Erythroblast (primary cell): Measurements from ENCODE around the gene MYO1A.
"Not testable (repeated sequence)": the region's sequence is repeated elsewhere in the genome, so short reads cannot be mapped to it uniquely, and the experiment has no call there.

Experiments used
- DNase-seq, 2 experiments: peaks; one replicate each; lab custom pipeline; 2025; lab: John Stamatoyannopoulos, UW
- GATA1 ChIP-seq: IDR thresholded peaks from 2 replicates; pipeline ENCODE4 v1.6.1; 2011; ENCODE audit warnings: low read depth, mild to moderate bottlenecking, control low read depth, low read length, moderate library complexity
- POLR2A ChIP-seq: IDR thresholded peaks from 2 replicates; pipeline ENCODE4 v1.6.1; 2011; ENCODE audit warnings: mild to moderate bottlenecking, low read length

MYO1A gene

GRCh38 chr12:57027011-57027804 lies 22.7 kb downstream of the MYO1A start:
- DNase-seq: peak; percentile 45 to 62
- TF ChIP-seq GATA1: no peak
- TF ChIP-seq POLR2A: peak; percentile 16

- no peak for TF ChIP-seq GATA1
- no peak for TF ChIP-seq POLR2A
- DNase-seq: no peak
These were observed 24.7 kb downstream of the MYO1A start for GRCh38 chr12:57025196-57025595.

DNA sequence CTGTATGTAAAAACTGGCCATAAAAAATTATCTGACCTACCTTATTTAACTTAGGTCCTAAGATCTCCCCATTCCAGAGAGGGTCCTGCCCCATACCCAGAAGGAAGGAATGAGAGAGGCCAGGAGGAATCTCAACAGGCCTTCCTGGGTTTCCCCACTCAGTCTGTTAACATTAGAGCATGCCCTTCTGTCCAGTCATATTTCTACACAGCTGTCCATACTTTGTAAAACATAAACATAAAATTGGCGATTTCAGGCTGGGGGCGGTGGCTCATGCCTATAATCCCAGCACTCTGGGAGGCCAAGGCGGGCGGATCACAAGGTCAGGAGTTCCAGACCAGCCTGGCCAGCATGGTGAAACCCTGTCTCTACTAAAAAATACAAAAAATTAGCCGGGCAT lies 27.6 kb downstream of the MYO1A start:
- not testable (repeated sequence) for DNase-seq

- DNase-seq: no peak
- no peak for TF ChIP-seq POLR2A
- TF ChIP-seq GATA1: no peak
These were observed 29.8 kb downstream of the MYO1A start for GRCh38 chr12:57019983-57020719.

DNA sequence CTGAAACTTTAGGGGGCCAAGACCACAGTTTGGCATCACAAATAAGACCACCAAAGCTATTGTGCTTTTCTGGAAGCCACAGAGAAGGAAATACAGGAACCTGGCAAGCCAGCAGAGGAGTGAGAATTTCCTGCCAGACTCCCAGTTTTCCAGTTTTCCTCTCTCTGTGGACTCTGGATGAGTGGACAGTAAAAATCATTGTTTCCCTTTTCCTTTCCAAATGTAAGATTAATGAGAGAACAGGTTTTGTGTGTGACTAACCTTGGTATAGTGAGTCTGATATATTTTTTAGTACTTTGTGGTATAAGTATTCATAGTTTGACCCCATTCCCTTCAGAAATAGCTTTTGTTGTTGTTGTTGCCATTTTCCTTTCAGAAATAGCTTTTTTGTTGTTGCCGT lies 31.0 kb downstream of the MYO1A start:
- TF ChIP-seq POLR2A: no peak
- TF ChIP-seq GATA1: no peak
- no peak for DNase-seq

DNA sequence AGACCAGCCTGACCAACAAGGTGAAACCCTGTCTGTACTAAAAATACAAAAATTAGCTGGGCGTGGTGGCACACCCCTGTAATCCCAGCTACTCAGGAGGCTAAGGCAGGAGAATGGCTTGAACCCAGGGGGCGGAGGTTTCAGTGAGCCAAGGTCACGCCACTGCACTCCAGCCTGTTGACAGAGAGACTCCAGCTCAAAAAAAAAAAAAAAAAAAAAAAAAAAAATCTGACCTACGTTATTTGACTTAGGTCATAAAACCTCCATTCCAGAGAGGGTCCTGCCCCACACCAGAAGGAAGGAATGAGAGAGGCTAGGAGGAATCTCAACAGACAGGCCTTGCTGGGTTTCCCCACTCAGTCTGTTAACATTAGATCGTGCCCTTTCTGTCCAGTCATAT lies 31.6 kb downstream of the MYO1A start:
- DNase-seq: not testable (repeated sequence)

DNA sequence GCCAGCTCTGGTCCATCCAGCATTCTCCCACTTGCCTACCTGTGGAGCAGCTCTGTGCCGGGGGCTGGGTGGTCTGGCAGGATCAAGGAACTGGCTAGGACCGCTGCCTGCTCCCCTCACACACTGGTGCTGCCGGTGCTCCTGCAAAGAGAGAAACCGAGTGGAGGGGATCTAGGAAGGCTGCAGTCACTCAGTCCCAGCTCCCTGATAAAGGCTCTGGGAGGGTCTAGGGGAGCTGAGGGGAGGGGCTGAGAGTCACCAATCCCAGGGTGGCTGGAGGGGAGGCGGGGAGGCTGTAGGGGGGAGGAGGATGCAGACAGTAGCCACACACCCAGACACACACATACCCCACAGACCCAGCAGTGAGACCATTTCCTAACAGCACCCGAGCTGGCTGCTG lies 33.6 kb downstream of the MYO1A start, which contains the start of gene TAC3:
Gene TAC3 (minus strand): TSS at position 182 of the 400 bp plus-strand sequence. CDS start 732 bp downstream, outside the sequence.
- peak; percentile 24 to 30 for DNase-seq
- TF ChIP-seq GATA1: no peak
- no peak for TF ChIP-seq POLR2A

DNA sequence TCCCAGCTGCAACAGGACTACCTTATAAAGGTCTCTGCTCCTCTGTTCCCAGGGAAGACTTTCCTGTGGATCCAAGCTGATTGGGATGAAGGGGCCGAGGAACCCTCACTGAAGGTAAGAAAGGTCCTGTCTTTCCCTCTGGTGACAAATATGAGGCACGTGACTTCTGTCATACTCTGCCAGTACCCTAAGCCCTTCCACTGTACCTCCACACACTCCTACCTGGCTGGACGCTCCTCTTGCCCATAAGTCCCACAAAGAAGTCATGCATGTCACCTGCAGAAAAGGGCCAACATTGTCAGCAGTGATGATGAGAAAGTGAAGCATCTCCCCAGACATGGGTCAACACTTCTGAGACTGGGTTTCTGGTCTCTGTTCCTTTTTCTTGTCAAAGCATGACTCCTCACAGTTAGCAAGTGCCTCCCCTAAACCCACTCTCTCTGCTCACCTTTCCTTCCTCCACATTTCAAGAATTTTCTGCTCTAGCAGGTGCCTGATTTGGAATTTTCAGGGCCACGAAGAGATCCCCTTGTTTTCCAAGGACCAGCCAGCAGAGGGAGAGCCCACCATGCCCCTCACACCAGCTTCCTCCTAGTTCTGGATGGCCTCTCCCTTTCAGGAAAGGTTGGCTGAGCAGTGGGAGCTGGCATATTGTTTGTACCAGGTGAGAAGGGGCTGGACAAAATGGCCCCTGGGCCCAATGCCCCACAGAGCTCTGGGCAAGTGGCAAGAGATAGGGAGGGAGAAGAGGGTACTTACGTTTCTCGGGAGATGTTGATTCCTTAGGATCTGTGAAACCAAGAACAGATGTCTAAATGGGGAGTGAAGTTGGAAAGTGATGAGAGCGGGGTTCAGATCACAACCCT lies 37.1 kb downstream of the MYO1A start:
- DNase-seq: no peak
- TF ChIP-seq GATA1 (no peak), POLR2A (no peak)

GRCh38 chr12:57011438-57012424 lies 38.2 kb downstream of the MYO1A start:
- TF ChIP-seq GATA1 (no peak), POLR2A (no peak)
- no peak for DNase-seq

DNA sequence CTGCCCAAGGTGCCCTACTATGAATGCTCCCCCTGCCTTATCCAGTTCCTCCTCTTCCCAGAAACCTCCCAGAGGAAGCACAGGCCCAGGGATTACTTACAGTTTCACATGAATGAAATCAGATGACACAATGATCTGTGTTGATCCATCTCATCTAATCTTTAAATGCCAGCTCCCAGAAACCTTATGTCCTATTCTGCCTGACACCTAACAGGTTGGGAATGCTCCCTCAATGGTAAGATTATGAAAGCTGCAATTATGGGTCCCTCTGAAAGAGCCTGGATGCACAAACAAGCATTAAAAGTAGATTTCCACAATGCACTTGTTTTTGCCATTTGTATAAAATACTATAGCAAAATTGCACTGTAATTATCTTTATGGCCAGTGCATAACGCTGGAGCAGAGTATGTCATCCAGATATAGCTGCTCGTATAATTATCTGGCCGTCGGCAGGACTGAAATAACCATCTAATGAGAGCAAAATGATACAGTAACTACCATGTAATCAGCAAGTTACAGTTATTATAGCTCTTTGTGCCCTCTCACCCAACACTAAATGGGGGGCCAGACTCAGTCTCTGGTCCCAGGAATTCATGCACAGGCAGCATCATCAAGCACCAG lies 39.2 kb downstream of the MYO1A start:
- TF ChIP-seq GATA1 (no peak), POLR2A (no peak)
- DNase-seq: peak in 1 of 2 experiments; percentile 11

- no peak for TF ChIP-seq POLR2A
- TF ChIP-seq GATA1: no peak
- no peak for DNase-seq
These were observed 39.8 kb downstream of the MYO1A start for GRCh38 chr12:57009949-57010626.

- TF ChIP-seq GATA1 (no peak), POLR2A (no peak)
- peak; percentile 74 to 80 for DNase-seq
These were observed 41.8 kb downstream of the MYO1A start for GRCh38 chr12:57008178-57008577.
